Activated CD8-positive, alpha-beta memory T cell treated with anti-CD3 and anti-CD28 coated beads for 4 hours (primary cell): ENCODE results near the gene TM4SF1.

Experiments
- DNase-seq, 2 donors: peaks; one replicate each; pipeline ENCODE4 v3.0.0-alpha.2; 2020; ENCODE audit warnings: low read depth in 2 of 2

Gene TM4SF1

GRCh38 chr3:149377408-149378364 is at the start of gene TM4SF1:
Gene TM4SF1 (minus strand): TSS chr3:149377649. CDS start chr3:149377547, 102 bp downstream.
- no peak for DNase-seq

- no peak for DNase-seq
Observed at GRCh38 chr3:149426325-149426724, 48.9 kb upstream of the TM4SF1 start.

- DNase-seq = no peak
Observed at GRCh38 chr3:149424918-149425317, 47.5 kb upstream of the TM4SF1 start.

GRCh38 chr3:149421764-149422163 is 44.3 kb upstream of the TM4SF1 start:
- no peak for DNase-seq

GRCh38 chr3:149419816-149420215 is 42.4 kb upstream of the TM4SF1 start:
- DNase-seq = no peak

- DNase-seq = no peak
Observed at GRCh38 chr3:149417727-149418126, 40.3 kb upstream of the TM4SF1 start.

GRCh38 chr3:149417174-149417573 is 39.7 kb upstream of the TM4SF1 start:
- DNase-seq = no peak

GRCh38 chr3:149415484-149415883 is 38.0 kb upstream of the TM4SF1 start:
- DNase-seq = no peak

GRCh38 chr3:149414557-149415231 is 37.2 kb upstream of the TM4SF1 start:
- no peak for DNase-seq

- no peak for DNase-seq
Observed at GRCh38 chr3:149411583-149411982, 34.1 kb upstream of the TM4SF1 start.

- no peak for DNase-seq
Observed at GRCh38 chr3:149409351-149409750, 31.9 kb upstream of the TM4SF1 start.

GRCh38 chr3:149407898-149408297 is 30.4 kb upstream of the TM4SF1 start:
- DNase-seq = no peak

- DNase-seq = no peak
Observed at GRCh38 chr3:149406244-149406752, 28.8 kb upstream of the TM4SF1 start.

- DNase-seq = no peak
Observed at GRCh38 chr3:149403443-149403842, 26.0 kb upstream of the TM4SF1 start.

- DNase-seq = no peak
Observed at GRCh38 chr3:149402481-149402880, 25.0 kb upstream of the TM4SF1 start.

- no peak for DNase-seq
Observed at GRCh38 chr3:149401926-149402310, 24.5 kb upstream of the TM4SF1 start.

GRCh38 chr3:149401212-149401925 is 23.9 kb upstream of the TM4SF1 start:
- no peak for DNase-seq

- no peak for DNase-seq
Observed at GRCh38 chr3:149400645-149401044, 23.2 kb upstream of the TM4SF1 start.

GRCh38 chr3:149398296-149398695 is 20.8 kb upstream of the TM4SF1 start:
- DNase-seq = no peak

- DNase-seq = no peak
Observed at GRCh38 chr3:149397528-149397927, 20.1 kb upstream of the TM4SF1 start.

GRCh38 chr3:149396476-149396875 is 19.0 kb upstream of the TM4SF1 start:
- no peak for DNase-seq
